HEK293T (cell line): ENCODE measurements around the gene KDM4C.

Source experiments
- ARNT ChIP-seq: fragments of 450-650 bp; IDR thresholded peaks from 2 replicates; pipeline ENCODE4 v1.6.1; 2017; ENCODE audit warnings: mild to moderate bottlenecking
- FOXK2 ChIP-seq: fragments of 450-650 bp; IDR thresholded peaks from 2 replicates; pipeline ENCODE4 v1.6.1; 2016; ENCODE audit warnings: mild to moderate bottlenecking
- SUZ12 ChIP-seq: fragments of 450-650 bp; IDR thresholded peaks from 2 replicates; pipeline ENCODE4 v1.6.1; 2016; ENCODE audit warnings: mild to moderate bottlenecking

DNA sequence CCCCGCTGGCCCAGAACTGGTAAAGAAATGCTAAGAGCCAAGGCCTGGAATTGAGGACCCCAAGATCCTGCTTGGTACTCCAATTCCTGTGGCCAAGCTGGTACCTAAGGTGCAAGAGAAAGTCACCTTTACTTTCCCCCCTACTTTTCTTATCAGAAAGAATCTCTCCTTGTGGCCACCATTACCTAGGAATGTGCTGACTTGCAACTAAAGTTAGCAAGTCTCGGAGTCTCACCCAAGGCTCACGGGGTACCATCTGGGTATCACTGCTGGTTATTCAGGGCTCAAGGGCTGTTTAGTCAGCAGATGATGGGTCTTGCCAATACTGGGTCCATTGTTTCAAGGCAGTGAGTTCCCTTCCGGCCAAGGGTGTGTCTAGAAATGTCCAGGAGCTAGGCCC, 270.2 kb downstream of the KDM4C start:
- no peak for TF ChIP-seq SUZ12
- TF ChIP-seq FOXK2: no peak
- no peak for TF ChIP-seq ARNT
